Measurements from ENCODE around the gene NEDD9.

GRCh38 chr6:11185204-11185842 lies 47.1 kb downstream of the NEDD9 start:
- TF ChIP-seq GLIS3 (CRISPR knock-in tag; IDR thresholded peaks at IDR 0.05) (no peak), ZNF8 (CRISPR knock-in tag; IDR thresholded peaks at IDR 0.05) (no peak), CSRNP3 (CRISPR knock-in tag; IDR thresholded peaks at IDR 0.05) (no peak), SNAI2 (CRISPR knock-in tag; IDR thresholded peaks at IDR 0.05) (no peak), OSR1 (CRISPR knock-in tag; IDR thresholded peaks at IDR 0.05) (no peak)
- TF ChIP-seq, protein P1, sequence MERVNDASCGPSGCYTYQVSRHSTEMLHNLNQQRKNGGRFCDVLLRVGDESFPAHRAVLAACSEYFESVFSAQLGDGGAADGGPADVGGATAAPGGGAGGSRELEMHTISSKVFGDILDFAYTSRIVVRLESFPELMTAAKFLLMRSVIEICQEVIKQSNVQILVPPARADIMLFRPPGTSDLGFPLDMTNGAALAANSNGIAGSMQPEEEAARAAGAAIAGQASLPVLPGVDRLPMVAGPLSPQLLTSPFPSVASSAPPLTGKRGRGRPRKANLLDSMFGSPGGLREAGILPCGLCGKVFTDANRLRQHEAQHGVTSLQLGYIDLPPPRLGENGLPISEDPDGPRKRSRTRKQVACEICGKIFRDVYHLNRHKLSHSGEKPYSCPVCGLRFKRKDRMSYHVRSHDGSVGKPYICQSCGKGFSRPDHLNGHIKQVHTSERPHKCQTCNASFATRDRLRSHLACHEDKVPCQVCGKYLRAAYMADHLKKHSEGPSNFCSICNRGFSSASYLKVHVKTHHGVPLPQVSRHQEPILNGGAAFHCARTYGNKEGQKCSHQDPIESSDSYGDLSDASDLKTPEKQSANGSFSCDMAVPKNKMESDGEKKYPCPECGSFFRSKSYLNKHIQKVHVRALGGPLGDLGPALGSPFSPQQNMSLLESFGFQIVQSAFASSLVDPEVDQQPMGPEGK (CRISPR knock-in tag; IDR thresholded peaks at IDR 0.05; ENCODE audit: borderline replicate concordance), result no peak

Data from SK-N-SH treated with all-trans-retinoic acid at 6 μM for 48 hours (cell line).